HG02642 (cell line): ENCODE measurements around the gene RNU6-1.

Experiments
- ATAC-seq: cut with Tn5 transposase; IDR thresholded peaks from one replicate; pipeline ENCODE4 v1.9.1; 2021; ENCODE audit warnings: mild to moderate bottlenecking; ENCODE audit not compliant: unreplicated experiment, poor library complexity

The RNU6-1 gene

DNA sequence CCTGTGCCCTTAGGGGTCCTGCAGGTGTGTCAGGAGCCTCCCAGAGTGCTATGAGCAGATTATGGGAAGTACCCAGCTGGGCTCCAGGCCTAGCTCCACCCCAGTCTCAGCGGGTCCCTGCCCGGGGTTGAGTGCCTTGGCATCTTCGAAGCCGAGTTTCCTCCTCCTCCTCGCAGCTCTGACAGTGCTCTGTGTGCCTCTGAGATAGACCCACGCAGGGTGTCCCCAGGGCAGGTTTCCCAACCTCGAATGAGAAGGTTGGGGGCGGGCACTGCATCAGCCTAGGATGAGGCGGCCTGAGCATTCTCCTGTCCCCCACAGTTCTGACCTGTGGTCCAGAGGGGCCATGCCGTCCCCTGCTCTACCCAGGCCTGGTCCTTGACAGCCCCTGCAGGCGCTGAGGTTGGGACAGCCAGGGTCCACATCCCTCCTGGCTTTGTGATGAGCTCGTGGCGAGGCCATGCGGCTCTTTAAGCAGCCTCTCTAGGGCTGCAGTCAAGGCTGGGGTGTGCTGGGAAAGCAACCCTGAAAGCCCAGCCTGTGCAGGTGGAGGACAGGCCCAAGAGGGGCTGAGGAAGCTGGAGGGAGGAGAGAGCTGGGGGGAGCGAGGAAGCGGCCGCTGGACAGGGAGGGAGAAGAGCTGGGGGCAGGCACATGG, 34.7 kb downstream of the RNU6-1 start:
- ATAC-seq: no peak

DNA sequence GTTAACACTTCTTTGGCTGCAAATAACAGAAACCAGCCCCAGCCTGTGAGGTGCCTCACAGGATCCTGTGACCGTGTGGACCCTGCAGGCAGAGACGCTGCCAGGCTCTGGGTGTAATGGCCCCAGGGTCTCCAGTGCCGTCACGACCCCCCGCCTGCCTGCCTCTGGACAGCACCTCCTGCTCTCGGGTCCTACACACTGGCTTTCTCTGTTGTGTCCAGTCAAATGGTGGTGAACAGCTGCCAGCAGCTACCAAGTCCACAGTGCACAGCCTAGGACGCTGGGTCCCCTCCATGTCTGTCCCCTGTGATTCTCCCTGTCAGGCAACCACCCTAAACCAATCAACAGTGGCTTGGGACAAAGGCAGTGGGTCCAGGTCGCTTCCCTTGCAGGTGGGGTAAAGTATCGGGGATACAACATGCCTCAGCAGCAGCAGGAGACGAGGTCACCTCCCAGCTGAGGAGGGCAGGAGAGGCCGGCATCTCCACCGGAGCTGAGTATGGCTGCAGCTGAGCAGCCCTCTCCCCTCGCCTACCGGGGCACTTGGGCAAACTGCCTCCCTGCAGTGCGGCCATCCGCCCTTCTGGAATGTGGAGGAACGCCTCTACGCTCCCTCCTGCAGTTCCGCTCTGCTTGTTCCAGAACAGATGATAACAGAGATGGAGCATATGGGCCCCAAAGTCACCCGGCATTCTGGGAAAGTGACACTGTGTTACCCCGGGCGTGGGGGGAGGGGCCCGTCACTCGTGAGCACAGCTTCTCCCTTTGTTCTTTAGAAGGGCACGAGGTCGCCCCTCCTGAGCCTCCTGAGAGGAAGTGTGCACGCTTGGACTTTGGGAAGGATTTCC, 35.6 kb downstream of the RNU6-1 start:
- ATAC-seq: no peak

DNA sequence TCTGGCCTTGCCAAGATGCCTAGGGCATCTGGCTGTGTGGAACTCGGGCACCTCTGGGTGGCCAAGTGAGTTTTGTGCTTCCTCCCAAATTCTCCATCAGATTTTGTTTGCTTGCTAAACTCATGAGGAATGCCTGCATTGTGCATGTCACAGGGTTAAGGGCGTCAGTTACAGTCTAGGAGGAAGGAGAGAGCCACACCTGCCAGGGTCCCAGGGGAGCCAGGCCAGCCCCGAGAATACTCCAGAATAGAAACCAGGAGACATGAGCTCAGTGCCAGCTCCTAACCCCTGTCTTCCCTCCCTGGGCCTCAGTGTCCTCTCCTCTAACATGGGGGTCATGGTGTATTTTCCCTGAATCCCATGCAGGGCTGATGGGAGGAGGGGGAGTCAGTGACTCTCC, 36.5 kb downstream of the RNU6-1 start:
- ATAC-seq: no peak

DNA sequence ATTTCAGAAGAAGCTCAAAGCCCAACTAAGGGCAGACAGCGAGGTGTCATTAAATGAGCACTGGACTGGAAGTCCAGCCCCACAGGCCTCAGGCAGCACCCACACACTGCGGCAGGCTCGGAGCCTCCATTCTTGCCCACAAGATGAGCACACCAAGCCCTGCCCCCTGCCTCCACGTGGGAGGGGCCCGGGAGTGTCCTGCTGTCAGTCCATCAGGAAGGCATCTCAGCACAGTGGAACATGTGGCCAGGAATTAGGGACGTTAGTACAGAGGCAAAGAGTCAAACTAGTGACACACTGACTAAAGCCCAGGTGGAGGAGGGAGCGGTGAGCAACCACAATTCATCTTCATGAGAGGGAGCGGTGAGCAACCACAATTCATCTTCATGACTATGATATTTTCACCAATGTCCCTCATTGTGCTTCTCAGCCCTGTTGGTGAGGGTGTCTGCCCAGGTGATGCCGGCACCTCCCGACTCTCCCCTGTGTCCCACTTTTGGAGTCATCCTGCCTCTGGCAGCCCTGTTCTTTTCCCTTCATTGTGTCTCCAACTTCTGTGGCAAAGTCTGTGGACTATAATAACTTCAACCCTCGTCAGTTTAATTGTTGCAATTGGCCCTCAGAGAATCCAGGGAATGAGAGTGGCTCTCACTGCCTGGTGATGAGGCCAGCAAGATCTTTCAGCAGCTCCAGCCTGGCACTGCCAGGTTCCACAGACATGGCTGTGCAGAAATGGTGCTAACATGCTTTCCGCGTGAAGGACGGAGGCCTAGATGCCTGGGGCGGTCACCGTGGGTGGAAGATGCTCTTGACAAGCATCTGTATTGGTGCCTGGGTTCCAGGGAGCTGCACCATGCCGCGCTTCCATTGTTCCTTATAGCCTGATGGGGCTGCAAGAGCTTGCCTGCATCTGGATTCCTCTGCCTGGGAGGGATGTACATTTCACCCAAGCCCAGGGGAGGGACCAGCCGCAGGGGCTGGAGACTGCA, 37.6 kb downstream of the RNU6-1 start:
- no peak for ATAC-seq

DNA sequence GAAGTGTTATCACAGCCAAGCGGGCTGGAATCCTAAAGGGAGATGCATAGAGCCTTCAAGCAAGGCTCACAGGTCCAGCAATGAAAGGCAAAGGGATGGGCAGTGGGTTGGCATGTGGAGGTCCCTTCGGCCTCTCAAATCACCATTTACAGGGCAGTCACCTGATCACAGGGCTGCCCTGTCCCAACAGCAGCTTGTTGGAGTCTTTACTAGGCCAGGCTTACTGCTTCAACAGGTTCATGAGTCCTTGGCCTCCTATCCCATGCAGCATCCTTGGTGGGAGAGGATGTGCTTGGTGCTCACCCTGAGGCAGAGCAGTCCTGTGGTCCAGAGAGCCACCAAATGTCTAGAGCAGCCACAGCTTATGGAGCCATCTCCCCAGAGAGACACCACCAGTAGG, 38.7 kb downstream of the RNU6-1 start:
- ATAC-seq: no peak

DNA sequence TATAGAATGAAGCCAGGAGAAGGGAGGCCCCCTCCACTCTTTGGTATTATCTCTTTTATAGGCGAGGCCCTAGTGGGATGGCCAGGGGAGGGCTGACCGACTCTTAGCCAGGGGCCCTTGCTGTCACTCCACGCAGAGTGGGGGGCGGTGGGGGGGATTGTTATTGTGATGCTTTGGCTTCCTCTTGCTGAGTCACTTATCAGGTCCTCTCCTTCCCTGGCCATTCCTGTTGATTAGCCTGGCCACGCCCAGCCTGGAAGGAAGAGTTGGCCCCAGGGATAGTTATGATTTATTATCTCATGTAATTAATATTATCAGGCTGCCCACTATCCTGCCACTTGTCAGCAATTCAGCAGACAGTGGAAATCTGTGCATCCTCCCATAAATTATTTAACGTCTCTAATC, 40.0 kb downstream of the RNU6-1 start:
- ATAC-seq: no peak

DNA sequence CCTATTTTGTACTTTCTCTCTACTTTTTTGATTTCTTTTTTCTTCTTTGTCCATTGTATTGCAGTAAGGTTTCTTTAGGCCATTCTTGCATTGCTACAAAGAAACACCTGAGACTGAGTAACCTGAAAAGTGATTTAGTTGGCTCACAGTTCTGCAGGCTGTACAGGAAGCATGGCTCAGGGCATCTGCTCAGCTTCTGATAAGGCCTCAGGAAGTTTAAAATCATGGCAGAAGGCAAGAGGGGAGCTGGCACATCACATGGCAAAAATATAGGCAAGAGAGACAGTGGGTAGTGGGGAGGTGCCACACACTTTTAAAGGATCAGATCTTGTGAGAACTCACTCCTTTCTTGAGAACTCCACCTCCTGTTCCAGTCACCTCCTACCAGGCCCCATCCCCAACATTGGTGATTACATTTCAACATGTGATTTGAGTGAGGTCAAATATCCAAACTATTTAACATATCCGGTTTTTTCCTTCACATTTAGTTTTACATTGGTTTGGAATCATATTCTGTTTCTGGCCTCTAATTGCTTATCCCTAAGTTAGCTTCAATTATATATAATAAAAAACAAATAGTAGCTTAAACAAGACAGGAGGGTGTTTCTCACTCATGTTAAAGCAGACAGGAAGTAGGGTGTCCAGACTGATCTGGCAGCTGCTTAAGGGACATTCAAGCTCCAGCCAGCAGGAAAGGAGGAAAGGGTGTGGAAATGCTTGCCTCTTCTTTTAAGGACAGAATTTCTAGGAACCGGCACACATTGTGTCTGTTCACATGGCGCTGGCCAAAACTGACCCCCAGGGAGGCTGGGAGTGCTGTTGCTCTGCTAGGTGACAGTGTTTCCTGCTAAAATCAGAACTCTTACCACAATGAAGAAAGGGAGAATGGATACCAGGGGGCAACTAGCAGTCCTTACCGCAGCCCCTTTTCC, 43.4 kb downstream of the RNU6-1 start:
- ATAC-seq: no peak

DNA sequence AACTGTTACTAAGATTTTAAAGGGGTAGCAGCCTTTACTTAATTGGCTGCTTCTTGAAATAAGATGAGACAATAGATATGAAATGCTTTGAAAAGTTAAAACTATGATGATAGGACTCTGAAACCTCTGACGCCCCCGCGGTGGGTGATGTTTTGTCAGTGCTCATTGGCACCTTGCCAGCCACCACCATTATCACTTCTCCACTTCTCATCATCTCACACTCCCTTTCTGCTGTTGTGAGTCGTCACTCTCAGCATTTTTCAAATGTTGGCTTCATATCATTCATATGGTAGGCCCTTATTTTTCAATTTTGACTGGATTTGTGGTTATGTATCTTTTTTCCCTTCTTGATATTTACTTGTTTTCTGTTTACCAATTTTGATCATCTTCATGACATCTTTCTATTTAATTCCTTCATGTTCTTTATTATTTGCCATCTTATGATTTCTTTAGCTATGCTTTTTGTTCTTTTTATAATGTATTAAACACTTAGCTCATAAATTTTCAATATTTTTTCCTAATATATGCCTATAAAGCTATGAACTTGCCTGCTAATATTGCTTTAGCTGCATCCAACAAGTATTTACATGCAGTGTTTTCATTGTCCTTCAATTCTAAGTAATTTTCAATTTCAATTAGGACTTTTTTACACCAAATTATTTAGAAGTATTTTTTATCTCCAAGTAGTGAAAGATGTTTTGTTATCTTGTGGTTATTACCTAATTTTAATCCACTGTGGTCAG, 44.8 kb downstream of the RNU6-1 start:
- ATAC-seq: no peak

DNA sequence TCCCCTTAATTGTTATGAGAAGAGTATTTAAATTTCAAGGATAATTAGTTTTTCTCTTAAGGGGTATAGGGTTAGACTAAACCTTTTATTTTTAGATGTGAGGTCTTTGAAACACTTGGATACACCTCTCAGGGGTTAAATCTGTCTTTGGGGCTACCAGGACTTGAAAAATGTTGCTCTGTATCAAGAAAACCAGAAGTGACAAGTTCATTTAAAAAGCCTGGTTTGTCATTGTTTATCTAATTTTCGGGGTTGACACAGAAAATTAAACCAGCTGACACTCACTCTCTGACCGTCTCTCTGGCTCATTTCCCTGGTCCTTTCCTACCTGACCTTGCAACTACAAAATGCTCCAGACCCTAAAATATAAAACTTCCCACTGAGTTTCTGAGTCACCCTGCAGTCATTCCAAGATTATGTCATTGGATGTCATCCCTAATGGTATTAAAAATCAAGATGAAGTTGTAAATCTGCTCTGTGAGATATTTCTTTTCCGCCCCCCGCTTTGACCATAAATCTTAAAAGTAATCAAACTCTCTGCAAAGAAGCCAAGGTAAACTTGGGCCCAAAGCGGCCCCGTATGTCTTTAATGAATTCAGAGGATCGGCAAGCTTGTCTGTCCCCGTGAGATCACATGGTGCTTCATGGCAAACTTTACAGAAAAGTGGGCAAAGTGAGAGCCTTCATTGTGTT, 47.4 kb downstream of the RNU6-1 start:
- no peak for ATAC-seq

DNA sequence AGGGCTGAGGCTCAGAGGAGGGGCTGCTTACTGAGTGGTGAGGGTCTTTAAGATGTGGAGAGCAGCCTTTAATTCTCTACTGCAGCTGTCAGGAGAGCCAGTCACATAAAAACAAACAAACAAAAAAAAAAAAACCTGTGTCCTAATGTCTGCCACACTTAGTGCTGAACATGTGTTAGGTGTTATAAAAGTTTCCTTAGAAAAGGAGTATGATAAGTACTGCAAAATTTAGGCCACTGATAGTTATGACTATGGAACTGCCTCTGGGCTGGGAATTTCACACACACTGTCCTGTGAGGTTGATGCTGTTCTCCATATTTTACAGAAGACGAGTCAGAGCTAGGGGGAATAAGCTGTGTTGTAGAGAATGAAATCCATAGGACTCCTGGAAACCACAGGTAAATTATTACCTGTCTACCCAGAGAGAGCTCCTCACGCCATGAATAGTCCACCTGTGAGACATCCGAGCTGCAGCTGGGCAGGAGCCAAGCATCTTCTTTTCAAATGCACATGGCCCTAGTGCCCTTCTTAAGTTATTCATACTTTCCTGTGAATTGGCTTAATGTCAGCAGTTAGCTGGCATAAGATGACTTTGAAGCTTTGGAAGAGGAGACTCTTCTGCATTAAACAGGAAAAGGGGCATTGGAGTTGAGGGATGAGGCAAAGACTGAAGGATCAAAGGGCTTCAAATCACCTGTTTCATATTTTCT, 49.1 kb downstream of the RNU6-1 start:
- no peak for ATAC-seq
